ENCODE results near the gene TMEM272.

DNA sequence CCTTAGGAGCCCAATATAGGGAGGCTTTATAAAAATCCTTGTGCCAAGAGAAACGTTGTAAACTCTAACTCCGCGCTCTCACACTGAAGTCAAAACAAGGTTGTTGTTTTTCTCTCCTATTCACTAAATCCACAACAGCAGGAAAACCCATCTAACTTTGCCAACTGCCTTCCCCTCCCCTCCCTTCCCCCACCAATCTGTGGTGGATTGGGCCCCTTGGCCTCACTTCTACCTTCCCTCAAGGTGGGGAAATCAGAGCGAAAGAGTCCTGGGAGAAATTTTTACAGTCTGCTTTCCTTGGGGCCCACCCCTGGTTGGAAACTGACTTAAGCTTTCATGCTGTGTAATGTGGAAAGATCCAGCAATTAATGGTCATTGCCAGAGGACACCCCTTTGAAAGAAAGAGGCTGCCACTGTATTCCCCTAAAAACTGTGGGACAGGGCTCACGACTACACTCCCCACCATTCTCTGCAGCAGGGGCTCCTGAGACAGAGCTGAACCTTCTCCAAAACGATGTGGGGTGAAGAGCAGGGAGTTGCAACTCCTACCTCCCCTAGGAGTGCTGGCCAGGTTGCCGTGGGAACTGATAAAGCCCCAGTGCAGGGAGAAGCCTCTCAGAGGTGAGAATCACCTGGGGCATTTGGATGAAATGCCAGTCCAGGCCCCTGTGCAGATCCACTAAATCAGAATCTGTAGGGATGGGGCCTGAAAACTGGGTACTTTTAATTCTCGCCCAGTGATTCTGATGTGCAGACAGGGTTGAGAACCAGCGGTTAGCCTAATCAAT, 42.2 kb downstream of the TMEM272 start:
- TF ChIP-seq, protein P1, sequence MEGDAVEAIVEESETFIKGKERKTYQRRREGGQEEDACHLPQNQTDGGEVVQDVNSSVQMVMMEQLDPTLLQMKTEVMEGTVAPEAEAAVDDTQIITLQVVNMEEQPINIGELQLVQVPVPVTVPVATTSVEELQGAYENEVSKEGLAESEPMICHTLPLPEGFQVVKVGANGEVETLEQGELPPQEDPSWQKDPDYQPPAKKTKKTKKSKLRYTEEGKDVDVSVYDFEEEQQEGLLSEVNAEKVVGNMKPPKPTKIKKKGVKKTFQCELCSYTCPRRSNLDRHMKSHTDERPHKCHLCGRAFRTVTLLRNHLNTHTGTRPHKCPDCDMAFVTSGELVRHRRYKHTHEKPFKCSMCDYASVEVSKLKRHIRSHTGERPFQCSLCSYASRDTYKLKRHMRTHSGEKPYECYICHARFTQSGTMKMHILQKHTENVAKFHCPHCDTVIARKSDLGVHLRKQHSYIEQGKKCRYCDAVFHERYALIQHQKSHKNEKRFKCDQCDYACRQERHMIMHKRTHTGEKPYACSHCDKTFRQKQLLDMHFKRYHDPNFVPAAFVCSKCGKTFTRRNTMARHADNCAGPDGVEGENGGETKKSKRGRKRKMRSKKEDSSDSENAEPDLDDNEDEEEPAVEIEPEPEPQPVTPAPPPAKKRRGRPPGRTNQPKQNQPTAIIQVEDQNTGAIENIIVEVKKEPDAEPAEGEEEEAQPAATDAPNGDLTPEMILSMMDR (IDR thresholded peaks at IDR 0.05) = no peak
- no peak for TF ChIP-seq POLR2A (IDR thresholded peaks at IDR 0.05)
